Measurements from ENCODE around the gene OVOL2. TPM values are rescaled to one million over a fixed set of nuclear protein-coding genes. Genes with fewer than 3 reads are reported as not detected.

OVOL2 gene
- total and polyA plus RNA-seq, 4 donors, result 2.7 to 11.2 (median 7.2) TPM

DNA sequence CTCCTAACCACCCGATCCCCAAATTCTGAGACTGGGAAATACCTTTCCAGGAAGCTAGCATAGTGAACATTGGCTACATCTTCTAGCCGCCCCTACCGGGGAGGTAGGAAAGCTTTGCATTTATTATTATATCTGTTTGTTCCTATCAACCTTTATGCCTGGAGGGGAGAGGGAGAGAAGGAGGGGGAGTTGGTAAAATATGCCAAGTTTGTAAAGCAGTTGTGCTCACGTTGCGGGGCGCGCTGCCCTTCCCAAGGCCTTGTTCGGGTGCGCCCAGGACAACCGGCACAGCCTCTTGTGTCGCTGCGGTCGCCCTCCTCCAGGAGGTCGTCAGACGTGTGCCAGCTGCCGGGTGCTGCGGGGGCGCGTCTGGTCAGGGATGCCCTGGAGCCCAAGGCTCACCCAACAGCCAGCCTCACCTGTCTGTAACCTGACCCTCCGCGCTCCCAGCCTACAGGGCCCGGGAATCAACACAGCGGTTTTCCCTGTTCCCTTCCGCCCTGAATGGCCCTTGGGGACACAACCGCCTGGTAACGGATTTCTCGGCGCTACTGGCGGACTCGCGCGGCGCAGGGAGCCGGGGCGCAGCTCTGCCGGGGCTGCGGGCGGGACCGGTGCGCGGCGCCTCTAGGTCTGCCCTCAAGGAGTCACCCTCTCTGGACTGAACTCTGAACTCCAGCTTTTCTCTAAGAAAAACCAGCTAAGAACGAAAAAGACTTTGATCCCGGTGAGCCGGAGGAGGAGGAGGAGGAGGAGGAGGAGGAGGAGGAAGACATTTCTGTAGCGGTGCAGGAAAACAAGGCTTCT lies 1.1 kb upstream of the OVOL2 start:
- peak; percentile 45 for ATAC-seq (ENCODE audit: insufficient read depth, low FRiP score)
- no peaks in the 10 kb centered on the region for H3K36me3 ChIP-seq (ENCODE audit: control insufficient read depth in 4 of 4, insufficient read depth in 4 of 4, low read length in 4 of 4)
- H3K27me3 ChIP-seq (ENCODE audit: control insufficient read depth in 3 of 3, insufficient read depth in 3 of 3, low read length in 2 of 3), result peaks cover 5 to 55% (median 55%) of the 10 kb centered on the region in 3 donors

GRCh38 chr20:18057994-18058349 lies 256 bp upstream of the OVOL2 start:
- no peak for ATAC-seq (ENCODE audit: insufficient read depth, low FRiP score)
- Histone ChIP-seq H3K27ac (ENCODE audit: low read depth in 1 of 2, low read length in 1 of 2) (peak overlapping the region in 1 of 2 donors; percentile 23), H3K4me1 (ENCODE audit: control insufficient read depth in 5 of 5, insufficient read depth in 5 of 5, low read length in 5 of 5) (peaks cover 0 to 21% (median 10%) of the 10 kb centered on the region in 5 donors), H3K4me3 (no peak overlapping the region), H3K36me3 (ENCODE audit: control insufficient read depth in 4 of 4, insufficient read depth in 4 of 4, low read length in 4 of 4) (no peaks in the 10 kb centered on the region), H3K9ac (ENCODE audit: insufficient read depth in 1 of 2, low read length in 2 of 2) (no peak overlapping the region), H3K27me3 (ENCODE audit: control insufficient read depth in 3 of 3, insufficient read depth in 3 of 3, low read length in 2 of 3) (peaks cover 5 to 59% (median 59%) of the 10 kb centered on the region in 3 donors), H3K9me3 (ENCODE audit: control insufficient read depth in 4 of 4, insufficient read depth in 3 of 4, low read length in 3 of 4) (peaks cover 0 to 1% (median 0%) of the 10 kb centered on the region in 4 donors)
- no peak for DNase-seq
- TF ChIP-seq, protein P1, sequence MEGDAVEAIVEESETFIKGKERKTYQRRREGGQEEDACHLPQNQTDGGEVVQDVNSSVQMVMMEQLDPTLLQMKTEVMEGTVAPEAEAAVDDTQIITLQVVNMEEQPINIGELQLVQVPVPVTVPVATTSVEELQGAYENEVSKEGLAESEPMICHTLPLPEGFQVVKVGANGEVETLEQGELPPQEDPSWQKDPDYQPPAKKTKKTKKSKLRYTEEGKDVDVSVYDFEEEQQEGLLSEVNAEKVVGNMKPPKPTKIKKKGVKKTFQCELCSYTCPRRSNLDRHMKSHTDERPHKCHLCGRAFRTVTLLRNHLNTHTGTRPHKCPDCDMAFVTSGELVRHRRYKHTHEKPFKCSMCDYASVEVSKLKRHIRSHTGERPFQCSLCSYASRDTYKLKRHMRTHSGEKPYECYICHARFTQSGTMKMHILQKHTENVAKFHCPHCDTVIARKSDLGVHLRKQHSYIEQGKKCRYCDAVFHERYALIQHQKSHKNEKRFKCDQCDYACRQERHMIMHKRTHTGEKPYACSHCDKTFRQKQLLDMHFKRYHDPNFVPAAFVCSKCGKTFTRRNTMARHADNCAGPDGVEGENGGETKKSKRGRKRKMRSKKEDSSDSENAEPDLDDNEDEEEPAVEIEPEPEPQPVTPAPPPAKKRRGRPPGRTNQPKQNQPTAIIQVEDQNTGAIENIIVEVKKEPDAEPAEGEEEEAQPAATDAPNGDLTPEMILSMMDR (IDR thresholded peaks at IDR 0.05; ENCODE audit: control extremely low read depth, extremely low read depth), result no peak
- 5 to 6% methylated on average over 14 of the region's 14 CpGs for WGBS, 2 donors

More for the DNA sequence above, 1.1 kb upstream of the OVOL2 start:
- Histone ChIP-seq H3K4me1 (ENCODE audit: control insufficient read depth in 5 of 5, insufficient read depth in 5 of 5, low read length in 5 of 5) (peaks cover 0 to 18% (median 10%) of the 10 kb centered on the region in 5 donors), H3K4me3 (no peak overlapping the region), H3K9ac (ENCODE audit: insufficient read depth in 1 of 2, low read length in 2 of 2) (no peak overlapping the region), H3K27ac (ENCODE audit: low read depth in 1 of 2, low read length in 1 of 2) (peak overlapping the region in 1 of 2 donors; percentile 68), H3K9me3 (ENCODE audit: control insufficient read depth in 4 of 4, insufficient read depth in 3 of 4, low read length in 3 of 4) (peaks cover 0 to 1% (median 0%) of the 10 kb centered on the region in 4 donors)
- TF ChIP-seq, protein P1 (IDR thresholded peaks at IDR 0.05; ENCODE audit: control extremely low read depth, extremely low read depth), result no peak
- peak; percentile 31 to 52 (median 50) for DNase-seq
- WGBS, 2 donors, result 2 to 3% methylated on average over 34 to 46 of the region's 46 CpGs

DNA sequence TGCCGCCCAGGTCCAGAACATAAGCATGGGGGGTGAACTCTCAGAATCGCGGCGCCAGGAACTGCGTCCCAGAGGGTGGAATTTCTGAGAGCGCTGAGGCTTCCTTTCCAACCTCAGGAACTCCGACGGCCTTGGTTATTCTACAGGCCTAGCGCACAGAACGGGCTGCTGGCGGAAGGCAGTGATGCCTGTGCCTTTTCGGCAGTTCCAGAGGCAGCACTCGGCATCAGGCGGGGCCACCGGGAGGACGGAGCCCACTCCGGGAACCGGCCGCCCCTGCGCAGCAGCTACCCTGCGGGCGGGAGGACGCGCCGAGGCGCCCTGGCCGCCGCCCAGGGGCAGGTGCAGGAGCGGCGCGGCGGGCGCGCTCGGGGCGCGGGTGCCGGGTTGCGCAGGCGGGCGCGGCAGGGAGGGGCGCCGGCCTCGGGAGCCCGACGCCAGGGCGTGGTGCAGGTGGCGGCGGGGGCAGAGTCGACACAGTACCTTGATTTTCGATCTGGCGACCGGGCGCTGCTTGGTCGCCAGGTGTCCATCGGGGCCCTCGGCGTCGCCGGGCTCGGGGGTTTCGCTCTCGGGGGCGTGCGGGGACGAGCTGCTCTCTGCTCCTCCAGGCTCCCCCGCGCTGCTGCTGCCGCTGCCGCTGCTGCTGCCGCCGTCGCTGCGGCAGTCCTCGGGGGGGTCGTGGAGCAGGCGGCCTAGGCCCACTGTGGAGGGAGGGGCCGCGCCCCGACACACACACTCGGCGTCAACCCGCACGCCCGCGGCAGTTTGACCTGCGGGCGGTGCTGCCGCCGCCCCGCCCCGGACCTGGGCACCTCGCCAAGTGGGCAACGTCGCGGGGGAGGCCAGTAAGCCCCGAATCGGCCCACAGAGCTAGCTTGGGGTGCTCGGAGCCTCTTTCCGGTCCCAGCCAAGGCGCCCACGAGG lies 1.3 kb downstream of the OVOL2 start:
- DNase-seq (peak in 2 of 3 donors; percentile 3 to 26), ATAC-seq (ENCODE audit: insufficient read depth, low FRiP score) (no peak)
- Histone ChIP-seq H3K9me3 (ENCODE audit: control insufficient read depth in 4 of 4, insufficient read depth in 3 of 4, low read length in 3 of 4) (peaks cover 0 to 1% (median 0%) of the 10 kb centered on the region in 4 donors), H3K27ac (ENCODE audit: low read depth in 1 of 2, low read length in 1 of 2) (peak overlapping the region in 1 of 2 donors; percentile 88), H3K9ac (ENCODE audit: insufficient read depth in 1 of 2, low read length in 2 of 2) (no peak overlapping the region), H3K4me3 (peak overlapping the region; percentile 59), H3K27me3 (ENCODE audit: control insufficient read depth in 3 of 3, insufficient read depth in 3 of 3, low read length in 2 of 3) (peaks cover 5 to 55% (median 55%) of the 10 kb centered on the region in 3 donors), H3K36me3 (ENCODE audit: control insufficient read depth in 4 of 4, insufficient read depth in 4 of 4, low read length in 4 of 4) (no peaks in the 10 kb centered on the region), H3K4me1 (ENCODE audit: control insufficient read depth in 5 of 5, insufficient read depth in 5 of 5, low read length in 5 of 5) (peaks cover 0 to 22% (median 10%) of the 10 kb centered on the region in 5 donors)
- TF ChIP-seq, protein P1 (IDR thresholded peaks at IDR 0.05; ENCODE audit: control extremely low read depth, extremely low read depth), result no peak
- WGBS, 2 donors, result 1% methylated on average over 95 to 103 of the region's 103 CpGs
